T-helper 2 cell treated with Interferon-gamma antibody and Interleukin-4, amounts not matched to agents 5 μg/mL and 100 μg/mL, for 36 hours (primary cell): Measurements from ENCODE around the gene BEAN1.

ENCODE experiments used
- DNase-seq: peaks from one replicate; pipeline ENCODE4 v3.0.0; 2021; ENCODE audit warnings: low spot score
- H3K27ac Mint-ChIP-seq: one replicate; pipeline ENCODE4 v1.8.0; 2021; ENCODE audit warnings: mild to moderate bottlenecking, mixed read lengths
- H3K27me3 Mint-ChIP-seq: one replicate; pipeline ENCODE4 v1.8.0; 2021; ENCODE audit warnings: low read depth, mixed read lengths
- H3K36me3 Mint-ChIP-seq: one replicate; pipeline ENCODE4 v1.8.0; 2021; ENCODE audit warnings: low read depth, mixed read lengths
- H3K4me1 Mint-ChIP-seq: one replicate; pipeline ENCODE4 v1.8.0; 2021; ENCODE audit warnings: low read depth, mixed read lengths
- H3K4me3 Mint-ChIP-seq: one replicate; pipeline ENCODE4 v1.8.0; 2022; ENCODE audit warnings: mild to moderate bottlenecking, moderate library complexity, mixed read lengths
- H3K9me3 Mint-ChIP-seq: one replicate; pipeline ENCODE4 v1.8.0; 2021; ENCODE audit warnings: mixed read lengths

BEAN1 gene

DNA sequence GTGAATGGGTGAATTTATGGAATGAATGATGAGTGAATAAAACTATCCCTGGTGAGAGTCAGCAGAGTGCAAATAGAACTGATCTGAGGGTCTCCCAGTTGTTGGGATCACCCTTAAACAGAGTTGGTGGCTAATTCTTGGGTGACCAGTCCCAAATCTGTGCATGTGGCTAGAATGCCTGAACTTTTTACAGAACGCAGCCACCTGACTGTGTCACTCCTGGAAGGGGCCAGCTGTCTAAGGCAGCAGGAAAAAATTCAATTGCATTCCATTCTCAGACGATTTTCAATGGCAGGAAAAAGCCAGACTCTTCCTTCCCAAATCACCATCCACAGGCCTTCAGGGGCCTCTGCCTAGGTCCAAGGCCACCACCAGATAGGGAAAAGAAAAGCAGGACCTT lies 43.5 kb downstream of the BEAN1 start:
- H3K36me3 Mint-ChIP-seq: no peaks in the 10 kb centered on the region
- no peak overlapping the region for H3K27ac Mint-ChIP-seq
- peaks cover 10% of the 10 kb centered on the region for H3K27me3 Mint-ChIP-seq
- H3K4me3 Mint-ChIP-seq: no peak overlapping the region
- no peaks in the 10 kb centered on the region for H3K9me3 Mint-ChIP-seq
- H3K4me1 Mint-ChIP-seq: peaks cover 14% of the 10 kb centered on the region
- no peak for DNase-seq

DNA sequence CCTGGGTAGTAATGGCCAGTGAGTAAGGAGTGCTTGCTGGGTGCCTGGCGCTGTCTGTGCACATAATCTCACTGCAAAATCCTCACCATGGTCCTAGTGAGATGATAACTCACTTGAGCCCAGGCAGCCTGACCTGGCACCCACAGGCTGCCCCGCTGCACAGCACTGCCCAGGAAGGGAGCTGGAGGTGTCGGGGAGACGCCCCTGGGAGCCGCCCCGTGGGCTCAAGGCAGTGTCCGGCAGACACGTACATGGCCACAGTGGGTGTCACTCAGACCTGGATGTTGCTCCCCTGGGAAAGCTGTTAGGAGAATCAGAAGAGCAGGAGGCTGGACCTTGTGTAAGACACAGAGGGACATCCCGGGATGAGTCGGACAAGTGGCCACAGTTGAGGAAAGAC lies 44.2 kb downstream of the BEAN1 start:
- Mint-ChIP-seq H3K36me3 (no peaks in the 10 kb centered on the region), H3K4me1 (peaks cover 15% of the 10 kb centered on the region), H3K27me3 (peaks cover 9% of the 10 kb centered on the region), H3K4me3 (no peak overlapping the region), H3K27ac (no peak overlapping the region), H3K9me3 (no peaks in the 10 kb centered on the region)
- no peak for DNase-seq

DNA sequence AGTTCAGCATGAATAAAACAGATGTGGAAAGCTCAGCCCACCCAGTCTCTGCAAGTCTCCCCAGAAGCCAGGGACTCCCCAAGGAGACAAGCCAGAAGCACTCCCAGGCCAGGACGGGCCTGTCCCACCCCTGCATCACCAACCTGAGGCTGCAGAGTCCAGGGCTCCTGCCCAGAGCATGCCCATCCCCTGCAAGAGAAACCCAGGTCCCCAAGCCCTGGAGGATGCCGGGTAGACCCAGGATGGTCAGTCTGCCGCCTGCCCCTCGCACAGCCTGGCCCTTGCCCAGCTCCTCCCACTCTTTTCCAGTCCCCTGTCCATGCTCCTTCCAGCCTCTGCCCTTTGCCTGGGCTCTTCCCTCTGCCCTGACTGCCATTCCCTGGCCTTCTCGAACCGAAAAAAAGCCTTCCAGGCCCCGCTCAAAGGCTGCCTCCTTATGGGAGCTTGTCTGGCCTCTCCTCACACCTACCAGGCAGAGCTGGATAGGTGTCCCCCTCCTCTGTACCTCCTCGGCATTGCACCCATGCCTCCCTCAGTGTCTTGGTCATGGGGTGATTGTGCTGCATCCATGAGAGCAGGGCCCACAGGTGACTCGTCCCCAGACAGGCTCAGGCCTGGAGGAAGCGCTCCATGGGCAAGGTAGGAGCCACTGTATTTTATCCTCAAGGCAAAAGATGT lies 44.8 kb downstream of the BEAN1 start:
- no peak overlapping the region for H3K4me3 Mint-ChIP-seq
- H3K27ac Mint-ChIP-seq: no peak overlapping the region
- no peaks in the 10 kb centered on the region for H3K9me3 Mint-ChIP-seq
- H3K4me1 Mint-ChIP-seq: peaks cover 15% of the 10 kb centered on the region
- H3K36me3 Mint-ChIP-seq: no peaks in the 10 kb centered on the region
- DNase-seq: no peak
- H3K27me3 Mint-ChIP-seq: peaks cover 7% of the 10 kb centered on the region

DNA sequence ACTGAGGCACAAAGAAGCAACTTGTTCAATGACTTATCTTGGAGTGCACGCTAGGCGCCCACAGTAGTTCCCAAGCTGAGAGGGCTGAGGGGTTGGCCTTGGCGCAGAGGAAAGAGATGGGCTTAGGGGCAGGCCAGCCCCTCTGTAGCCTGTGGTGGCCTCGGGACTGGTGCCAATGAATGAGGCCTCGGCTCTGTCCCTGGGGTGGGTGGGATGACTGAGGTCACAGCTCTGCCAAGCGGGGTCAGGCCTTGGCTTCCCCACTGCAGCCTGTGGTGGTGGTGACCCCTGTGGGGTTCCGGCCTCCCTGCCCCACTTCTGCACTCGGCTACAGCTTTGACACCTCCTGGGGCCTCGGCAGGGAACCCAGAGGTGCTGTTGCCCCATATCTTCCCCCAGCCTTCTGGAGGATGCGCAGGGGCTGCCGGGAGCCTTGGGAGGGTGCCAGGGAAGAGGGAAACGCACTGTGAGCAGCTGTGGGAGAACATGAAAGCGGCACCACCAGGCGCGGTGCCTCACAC lies 46.0 kb downstream of the BEAN1 start:
- Mint-ChIP-seq H3K4me1 (peaks cover 17% of the 10 kb centered on the region), H3K9me3 (no peaks in the 10 kb centered on the region), H3K4me3 (no peak overlapping the region), H3K36me3 (no peaks in the 10 kb centered on the region), H3K27me3 (peaks cover 2% of the 10 kb centered on the region), H3K27ac (no peak overlapping the region)
- DNase-seq: no peak

GRCh38 chr16:66473654-66474519 lies 46.8 kb downstream of the BEAN1 start:
- Mint-ChIP-seq H3K4me1 (peaks cover 22% of the 10 kb centered on the region), H3K4me3 (no peak overlapping the region), H3K27me3 (peaks cover 2% of the 10 kb centered on the region), H3K27ac (peak overlapping the region; percentile 16), H3K36me3 (no peaks in the 10 kb centered on the region), H3K9me3 (no peaks in the 10 kb centered on the region)
- no peak for DNase-seq

DNA sequence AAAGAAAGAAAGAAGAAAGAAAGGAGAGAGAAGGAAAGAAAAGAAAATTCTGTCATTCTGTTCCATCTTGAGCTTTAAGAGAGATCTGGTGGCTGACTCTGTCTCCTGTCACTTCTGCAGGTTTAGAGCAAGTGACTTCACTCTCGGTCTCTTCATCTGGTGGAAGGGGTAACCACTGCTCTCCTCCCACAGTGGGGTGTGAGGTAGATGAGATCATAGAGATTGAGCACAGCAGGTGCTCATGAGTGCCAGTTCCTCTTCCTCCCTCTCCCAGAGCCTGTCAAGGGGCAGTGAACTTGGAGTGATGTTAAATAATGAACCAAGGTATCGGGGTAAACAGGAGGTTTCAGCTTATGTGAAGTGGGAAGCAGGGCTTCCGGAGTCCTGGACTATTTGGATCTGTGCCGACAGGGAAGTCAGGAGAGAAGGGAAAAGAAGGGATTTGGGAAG lies 47.7 kb downstream of the BEAN1 start:
- peak overlapping the region; percentile 71 for H3K27ac Mint-ChIP-seq
- peak; percentile 62 for DNase-seq
- H3K9me3 Mint-ChIP-seq: no peaks in the 10 kb centered on the region
- H3K36me3 Mint-ChIP-seq: no peaks in the 10 kb centered on the region
- peaks cover 26% of the 10 kb centered on the region for H3K4me1 Mint-ChIP-seq
- peaks cover 2% of the 10 kb centered on the region for H3K27me3 Mint-ChIP-seq
- peak overlapping the region; percentile 33 for H3K4me3 Mint-ChIP-seq

DNA sequence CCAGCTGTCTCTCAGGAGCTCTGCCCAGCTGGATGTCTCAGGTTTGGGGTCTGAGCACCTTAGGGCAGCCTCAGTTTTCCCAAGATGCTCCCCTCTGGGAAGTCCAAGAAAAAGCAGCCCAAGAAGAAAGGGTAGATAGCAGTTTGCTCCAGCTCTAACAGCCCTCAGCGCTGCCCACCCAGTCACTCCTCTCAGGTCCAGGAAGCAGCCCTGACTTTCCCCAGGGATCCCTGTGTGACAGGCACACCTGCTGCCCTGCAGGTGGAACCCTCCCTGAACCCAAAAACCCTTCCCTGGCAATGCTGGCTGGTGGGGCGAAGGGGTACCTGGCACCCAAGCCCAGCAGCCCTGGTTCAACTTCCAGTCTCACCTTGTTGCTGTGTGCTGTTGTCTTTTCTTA lies 48.1 kb downstream of the BEAN1 start:
- H3K36me3 Mint-ChIP-seq: no peaks in the 10 kb centered on the region
- H3K27me3 Mint-ChIP-seq: peaks cover 2% of the 10 kb centered on the region
- no peak for DNase-seq
- no peak overlapping the region for H3K27ac Mint-ChIP-seq
- H3K9me3 Mint-ChIP-seq: no peaks in the 10 kb centered on the region
- H3K4me1 Mint-ChIP-seq: peaks cover 26% of the 10 kb centered on the region
- H3K4me3 Mint-ChIP-seq: no peak overlapping the region

DNA sequence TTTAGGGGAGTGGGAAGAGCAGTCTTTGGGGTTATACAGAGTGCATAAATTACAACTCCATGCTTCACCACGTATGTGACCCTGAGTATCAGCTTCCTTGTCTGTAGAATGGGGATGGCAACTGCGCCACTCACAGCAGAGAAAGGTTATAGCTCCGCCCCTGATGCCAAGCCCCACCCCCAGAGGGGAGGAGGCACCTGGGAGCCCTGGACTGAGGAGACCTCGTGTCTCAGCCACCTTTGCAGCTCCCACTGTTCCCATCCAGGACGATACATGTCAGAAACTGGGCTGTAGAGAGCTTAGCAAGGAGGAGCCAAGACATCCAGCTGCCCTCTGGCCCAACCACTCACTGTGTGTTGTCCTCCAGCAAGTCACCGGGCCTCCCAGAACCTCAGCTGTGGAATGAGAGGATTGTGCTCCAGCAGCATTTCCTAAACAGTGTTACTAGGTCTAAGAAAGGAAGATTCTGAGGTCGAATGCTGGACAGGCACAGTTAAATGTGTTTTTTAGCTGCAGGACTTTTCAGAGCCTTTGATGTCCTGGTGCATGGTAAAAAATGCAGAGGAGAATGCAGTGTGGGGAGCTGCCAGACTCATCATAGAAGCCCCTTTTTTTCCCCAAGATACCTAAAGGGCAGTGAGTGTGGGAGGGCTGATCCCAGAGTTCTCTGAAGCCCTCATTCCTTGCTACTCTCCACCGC lies 49.4 kb downstream of the BEAN1 start:
- peaks cover 26% of the 10 kb centered on the region for H3K4me1 Mint-ChIP-seq
- H3K36me3 Mint-ChIP-seq: no peaks in the 10 kb centered on the region
- no peak overlapping the region for H3K4me3 Mint-ChIP-seq
- DNase-seq: peak; percentile 41
- no peak overlapping the region for H3K27ac Mint-ChIP-seq
- peaks cover 2% of the 10 kb centered on the region for H3K27me3 Mint-ChIP-seq
- H3K9me3 Mint-ChIP-seq: no peaks in the 10 kb centered on the region

DNA sequence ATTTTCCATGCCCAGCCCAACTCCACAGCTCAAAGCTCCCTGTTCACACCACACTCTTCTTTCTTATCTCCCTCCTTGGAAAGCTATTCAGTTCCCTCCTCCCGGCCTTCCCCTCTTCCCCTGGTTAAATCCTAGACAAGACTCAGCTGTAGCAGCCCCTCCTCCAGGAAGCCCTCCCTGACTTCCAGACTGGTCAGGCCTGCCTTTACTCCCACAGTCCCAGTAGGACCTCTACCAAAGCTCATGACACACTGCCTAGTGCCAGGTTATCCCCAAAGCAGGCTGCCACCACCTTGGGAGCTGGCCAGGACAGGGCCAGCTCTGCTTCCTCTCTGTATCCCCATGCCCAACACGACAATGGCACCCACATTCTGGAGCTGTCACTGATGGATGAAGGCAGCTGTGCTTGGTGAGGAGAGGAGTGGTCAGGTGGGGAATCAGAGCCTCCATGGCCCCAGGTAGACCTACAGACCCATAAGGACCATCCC lies 50.0 kb downstream of the BEAN1 start:
- no peak overlapping the region for H3K4me3 Mint-ChIP-seq
- H3K27me3 Mint-ChIP-seq: peaks cover 2% of the 10 kb centered on the region

GRCh38 chr16:66478733-66479511 lies 51.8 kb downstream of the BEAN1 start:
- H3K36me3 Mint-ChIP-seq: no peaks in the 10 kb centered on the region

More for the DNA sequence above, 50.0 kb downstream of the BEAN1 start:
- no peaks in the 10 kb centered on the region for H3K36me3 Mint-ChIP-seq
- peaks cover 26% of the 10 kb centered on the region for H3K4me1 Mint-ChIP-seq
- no peak overlapping the region for H3K27ac Mint-ChIP-seq
- no peaks in the 10 kb centered on the region for H3K9me3 Mint-ChIP-seq
- no peak for DNase-seq

DNA sequence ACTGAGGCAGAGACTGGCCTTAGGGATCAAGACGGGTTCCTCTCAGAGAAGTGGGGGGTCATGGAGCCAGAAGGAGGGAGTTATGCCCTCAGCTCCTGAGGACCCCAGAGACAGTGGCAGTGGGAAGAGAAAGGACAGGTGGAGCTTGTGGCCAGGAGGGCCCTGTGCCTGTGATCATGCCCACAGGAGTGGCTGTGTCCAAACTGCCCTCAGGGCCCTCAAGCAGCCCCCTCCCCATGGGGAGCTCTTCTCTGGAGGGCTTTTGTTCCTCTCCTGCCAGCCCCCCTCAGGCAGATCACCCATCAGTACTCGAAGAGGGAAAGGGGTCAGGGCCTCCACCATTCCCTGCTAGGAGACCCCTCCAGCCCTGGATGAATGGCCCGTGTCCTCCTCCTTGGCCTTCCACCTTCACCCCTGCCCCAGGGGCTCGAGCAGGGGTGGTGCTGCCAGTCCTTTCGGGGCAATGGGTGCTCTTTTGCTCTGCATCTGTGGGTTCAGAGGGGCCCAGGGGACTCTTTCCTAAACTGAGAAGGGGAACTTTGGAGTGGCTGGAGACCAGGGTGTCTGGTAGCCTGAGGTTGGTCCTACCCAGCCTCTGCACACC lies 52.7 kb downstream of the BEAN1 start:
- H3K9me3 Mint-ChIP-seq: no peaks in the 10 kb centered on the region
- H3K4me1 Mint-ChIP-seq: peaks cover 26% of the 10 kb centered on the region
- no peak for DNase-seq
- H3K36me3 Mint-ChIP-seq: no peaks in the 10 kb centered on the region
- no peak overlapping the region for H3K4me3 Mint-ChIP-seq
- no peak overlapping the region for H3K27ac Mint-ChIP-seq
- H3K27me3 Mint-ChIP-seq: peaks cover 2% of the 10 kb centered on the region

More at GRCh38 chr16:66478733-66479511, 51.8 kb downstream of the BEAN1 start:
- Mint-ChIP-seq H3K4me1 (peaks cover 33% of the 10 kb centered on the region), H3K27me3 (peaks cover 2% of the 10 kb centered on the region), H3K9me3 (no peaks in the 10 kb centered on the region), H3K27ac (peak overlapping the region; percentile 52), H3K4me3 (peak overlapping the region; percentile 40)
- DNase-seq: peak; percentile 75

- Mint-ChIP-seq H3K27me3 (no peaks in the 10 kb centered on the region), H3K36me3 (no peaks in the 10 kb centered on the region), H3K4me1 (peaks cover 22% of the 10 kb centered on the region), H3K4me3 (no peak overlapping the region), H3K9me3 (no peaks in the 10 kb centered on the region), H3K27ac (no peak overlapping the region)
- DNase-seq: no peak
These were observed 53.4 kb downstream of the BEAN1 start for GRCh38 chr16:66480265-66481080.
